GM06990 (cell line): ENCODE measurements around the gene BANK1.

Experiments
- DNase-seq: peaks from one replicate; pipeline ENCODE4 v3.0.0-alpha.2; 2011; ENCODE audit not compliant: insufficient read length; ENCODE audit errors: extremely low read depth
- H3K27me3 ChIP-seq: replicated peaks from 2 replicates; pipeline ENCODE4 v1.6.0; 2011; ENCODE audit warnings: low read length; ENCODE audit not compliant: control insufficient read depth, insufficient read depth
- H3K36me3 ChIP-seq: 2 replicates; pipeline ENCODE4 v1.5.1; 2011; ENCODE audit warnings: low read length; ENCODE audit not compliant: control insufficient read depth, insufficient read depth
- H3K4me3 ChIP-seq: replicated peaks from 2 replicates; pipeline ENCODE4 v1.5.1; 2011; ENCODE audit warnings: low read depth, mild to moderate bottlenecking, control low read depth, low read length
- CTCF ChIP-seq: IDR thresholded peaks from 2 replicates; pipeline ENCODE4 v1.5.1; 2011; ENCODE audit warnings: low read length, control low read depth, mild to moderate bottlenecking, inconsistent platforms; ENCODE audit not compliant: insufficient read depth, poor library complexity, severe bottlenecking

The BANK1 gene

GRCh38 chr4:101953949-101954348, 163.4 kb downstream of the BANK1 start:
- no peak overlapping the region for H3K4me3 ChIP-seq
- no peak for TF ChIP-seq CTCF
- DNase-seq = no peak
- H3K36me3 ChIP-seq = no peaks in the 10 kb centered on the region
- H3K27me3 ChIP-seq = no peaks in the 10 kb centered on the region

- no peak for TF ChIP-seq CTCF
- no peaks in the 10 kb centered on the region for H3K36me3 ChIP-seq
- H3K27me3 ChIP-seq = no peaks in the 10 kb centered on the region
- DNase-seq = no peak
- no peak overlapping the region for H3K4me3 ChIP-seq
These were observed 163.8 kb downstream of the BANK1 start for GRCh38 chr4:101954351-101954750.

GRCh38 chr4:101954975-101955678, 164.6 kb downstream of the BANK1 start:
- Histone ChIP-seq H3K36me3 (no peaks in the 10 kb centered on the region), H3K27me3 (no peaks in the 10 kb centered on the region), H3K4me3 (no peak overlapping the region)
- TF ChIP-seq CTCF = no peak
- no peak for DNase-seq

- no peak for DNase-seq
- Histone ChIP-seq H3K4me3 (no peak overlapping the region), H3K27me3 (no peaks in the 10 kb centered on the region), H3K36me3 (no peaks in the 10 kb centered on the region)
- TF ChIP-seq CTCF = no peak
These were observed 165.7 kb downstream of the BANK1 start for GRCh38 chr4:101956068-101956825.

GRCh38 chr4:101958547-101958946, 168.0 kb downstream of the BANK1 start:
- Histone ChIP-seq H3K27me3 (no peaks in the 10 kb centered on the region), H3K4me3 (no peak overlapping the region), H3K36me3 (no peaks in the 10 kb centered on the region)
- TF ChIP-seq CTCF = no peak
- no peak for DNase-seq
